Smooth muscle cell (in vitro differentiated cells): ENCODE data around the gene TBCB. TPM values are rescaled to one million over a fixed set of nuclear protein-coding genes. Genes with fewer than 3 reads are reported as not detected.

Experiments used
- DNase-seq: peaks from one replicate; lab custom pipeline; 2025; ENCODE audit not compliant: unreplicated experiment; lab: John Stamatoyannopoulos, UW
- H2AFZ ChIP-seq: fragments of 200-600 bp; sonication (generic); 2 replicates; pipeline ENCODE4 v1.6.0; 2016; ENCODE audit warnings: antibody characterized with exemption, low read depth, mild to moderate bottlenecking
- H3F3A ChIP-seq: fragments of 200-600 bp; sonication (generic); 2 replicates; pipeline ENCODE4 v1.6.0; 2017; ENCODE audit warnings: antibody characterized with exemption, low read depth
- H3K27ac ChIP-seq: fragments of 200-600 bp; sonication (generic); 2 replicates; pipeline ENCODE4 v1.5.1; 2016; ENCODE audit warnings: low read depth, mild to moderate bottlenecking
- H3K27me3 ChIP-seq: fragments of 200-600 bp; sonication (generic); 2 replicates; pipeline ENCODE4 v1.6.1; 2016; ENCODE audit warnings: low read depth, mild to moderate bottlenecking
- H3K36me3 ChIP-seq: fragments of 200-600 bp; sonication (generic); 2 replicates; pipeline ENCODE4 v1.5.1; 2016; ENCODE audit warnings: low read depth
- H3K4me1 ChIP-seq: fragments of 200-600 bp; sonication (generic); 2 replicates; pipeline ENCODE4 v1.5.1; 2016; ENCODE audit warnings: low read depth
- H3K4me2 ChIP-seq: fragments of 200-600 bp; sonication (generic); 2 replicates; pipeline ENCODE4 v1.6.0; 2016; ENCODE audit warnings: mild to moderate bottlenecking
- H3K4me3 ChIP-seq: fragments of 200-600 bp; sonication (generic); 2 replicates; pipeline ENCODE4 v1.5.1; 2016; ENCODE audit warnings: mild to moderate bottlenecking
- H3K79me2 ChIP-seq: fragments of 200-600 bp; sonication (generic); 2 replicates; pipeline ENCODE4 v1.6.0; 2016; ENCODE audit warnings: low read depth, mild to moderate bottlenecking
- H3K9ac ChIP-seq: fragments of 200-600 bp; sonication (generic); 2 replicates; pipeline ENCODE4 v1.6.0; 2016; ENCODE audit warnings: low read depth
- H3K9me3 ChIP-seq: fragments of 200-600 bp; sonication (generic); replicated peaks from 2 replicates; pipeline ENCODE4 v1.5.1; 2016; ENCODE audit warnings: low read depth
- H4K20me1 ChIP-seq: fragments of 200-600 bp; sonication (generic); 2 replicates; pipeline ENCODE4 v1.6.0; 2016; ENCODE audit warnings: low read depth
- CTCF ChIP-seq: fragments of 200-600 bp; sonication (generic); IDR thresholded peaks from 2 replicates; pipeline ENCODE4 v1.5.1; 2017; ENCODE audit warnings: borderline replicate concordance, mild to moderate bottlenecking, antibody characterized with exemption; ENCODE audit not compliant: insufficient read depth, poor library complexity, severe bottlenecking
- WGBS: methylation state at CpG from one replicate; pipeline ENCODE4 v1.1.7; 2016; ENCODE audit warnings: low lambda C conversion rate; 5-methylcytosine and 5-hydroxymethylcytosine counted together
- polyA plus RNA-seq: library from polyadenylated mRNA; unstranded; fragments of >200 nt; fragmentation: Nextera tagmentation; extraction: Ambion mirVana; gene quantifications from 2 replicates; pipeline ENCODE4 v1.2.1, GENCODE V29; 2016
- total RNA-seq: library from RNA; depleted of rRNA; stranded (reverse); fragments of >200 nt; gene quantifications from 2 replicates; pipeline ENCODE4 v1.2.3, GENCODE V29; 2014

Gene TBCB
- total and polyA plus RNA-seq, 2 experiments from 2014 or later = 146 to 234 TPM

GRCh38 chr19:36153126-36153525 lies 37.9 kb downstream of the TBCB start:
- no peaks in the 10 kb centered on the region for H3K79me2 ChIP-seq
- WGBS = 97% methylated on average over 7 of the region's 10 CpGs
- no peaks in the 10 kb centered on the region for H3F3A ChIP-seq
- TF ChIP-seq CTCF = no peak
- H3K9ac ChIP-seq = no peak overlapping the region
- no peaks in the 10 kb centered on the region for H3K4me1 ChIP-seq
- H3K4me3 ChIP-seq = no peak overlapping the region
- peaks cover 35% of the 10 kb centered on the region for H4K20me1 ChIP-seq
- no peak for DNase-seq
- no peak overlapping the region for H2AFZ ChIP-seq
- H3K27ac ChIP-seq = no peak overlapping the region
- no peaks in the 10 kb centered on the region for H3K9me3 ChIP-seq
- no peaks in the 10 kb centered on the region for H3K27me3 ChIP-seq
- H3K4me2 ChIP-seq = no peak overlapping the region
- H3K36me3 ChIP-seq = peaks cover under 1% of the 10 kb centered on the region

- WGBS = 88% methylated on average over 7 of the region's 7 CpGs
- H3K79me2 ChIP-seq = no peaks in the 10 kb centered on the region
- H3K9ac ChIP-seq = no peak overlapping the region
These were observed 45.7 kb downstream of the TBCB start for GRCh38 chr19:36160821-36161596.

GRCh38 chr19:36163813-36164212 lies 48.5 kb downstream of the TBCB start:
- Histone ChIP-seq H3K79me2 (no peaks in the 10 kb centered on the region), H3K4me3 (no peak overlapping the region), H3K27me3 (no peaks in the 10 kb centered on the region), H3K9me3 (no peaks in the 10 kb centered on the region), H3F3A (no peaks in the 10 kb centered on the region), H3K4me2 (no peak overlapping the region), H3K36me3 (no peaks in the 10 kb centered on the region), H2AFZ (no peak overlapping the region), H3K4me1 (peaks cover 5% of the 10 kb centered on the region), H3K27ac (no peak overlapping the region), H3K9ac (no peak overlapping the region), H4K20me1 (peaks cover 3% of the 10 kb centered on the region)
- DNase-seq = no peak
- no peak for TF ChIP-seq CTCF
- 98% methylated on average over 12 of the region's 12 CpGs for WGBS

More at GRCh38 chr19:36160821-36161596, 45.7 kb downstream of the TBCB start:
- H3K4me3 ChIP-seq = no peak overlapping the region
- H3K9me3 ChIP-seq = no peaks in the 10 kb centered on the region
- no peaks in the 10 kb centered on the region for H3F3A ChIP-seq
- H3K4me2 ChIP-seq = no peak overlapping the region
- peaks cover 5% of the 10 kb centered on the region for H3K4me1 ChIP-seq
- DNase-seq = no peak
- H4K20me1 ChIP-seq = peaks cover 3% of the 10 kb centered on the region
- no peak overlapping the region for H2AFZ ChIP-seq
- no peaks in the 10 kb centered on the region for H3K27me3 ChIP-seq
- H3K36me3 ChIP-seq = no peaks in the 10 kb centered on the region
- H3K27ac ChIP-seq = no peak overlapping the region
- TF ChIP-seq CTCF = no peak
